HUES64 (cell line): ENCODE data around the gene RASSF4.

Source experiments
- H3K27ac ChIP-seq: 2 replicates; pipeline ENCODE4 v1.7.0; 2013; ENCODE audit warnings: low read depth, low read length, inconsistent platforms
- H3K27me3 ChIP-seq: 2 replicates; pipeline ENCODE4 v1.6.1; 2013; ENCODE audit warnings: mild to moderate bottlenecking, low read length; ENCODE audit not compliant: insufficient read depth
- H3K36me3 ChIP-seq: 2 replicates; pipeline ENCODE4 v1.6.1; 2013; ENCODE audit warnings: mild to moderate bottlenecking, low read length; ENCODE audit not compliant: insufficient read depth
- H3K4me1 ChIP-seq: 2 replicates; pipeline ENCODE4 v1.6.1; 2013; ENCODE audit warnings: mild to moderate bottlenecking, low read length, moderate library complexity; ENCODE audit not compliant: insufficient read depth
- H3K4me3 ChIP-seq: 2 replicates; pipeline ENCODE4 v1.5.1; 2013; ENCODE audit warnings: mild to moderate bottlenecking, low read length, moderate library complexity
- H3K9ac ChIP-seq: 2 replicates; pipeline ENCODE4 v1.6.1; 2013; ENCODE audit warnings: mild to moderate bottlenecking, low read depth, low read length
- H3K9me3 ChIP-seq: 2 replicates; pipeline ENCODE4 v1.6.1; 2013; ENCODE audit warnings: low read depth, low read length; ENCODE audit not compliant: insufficient read depth
- WGBS: fragments of 150-250, 120-280 bp; methylation state at CpG from one replicate; pipeline ENCODE4 v1.1.7; 2013; ENCODE audit warnings: missing lambda C conversion rate; 5-methylcytosine and 5-hydroxymethylcytosine counted together

Gene RASSF4

DNA sequence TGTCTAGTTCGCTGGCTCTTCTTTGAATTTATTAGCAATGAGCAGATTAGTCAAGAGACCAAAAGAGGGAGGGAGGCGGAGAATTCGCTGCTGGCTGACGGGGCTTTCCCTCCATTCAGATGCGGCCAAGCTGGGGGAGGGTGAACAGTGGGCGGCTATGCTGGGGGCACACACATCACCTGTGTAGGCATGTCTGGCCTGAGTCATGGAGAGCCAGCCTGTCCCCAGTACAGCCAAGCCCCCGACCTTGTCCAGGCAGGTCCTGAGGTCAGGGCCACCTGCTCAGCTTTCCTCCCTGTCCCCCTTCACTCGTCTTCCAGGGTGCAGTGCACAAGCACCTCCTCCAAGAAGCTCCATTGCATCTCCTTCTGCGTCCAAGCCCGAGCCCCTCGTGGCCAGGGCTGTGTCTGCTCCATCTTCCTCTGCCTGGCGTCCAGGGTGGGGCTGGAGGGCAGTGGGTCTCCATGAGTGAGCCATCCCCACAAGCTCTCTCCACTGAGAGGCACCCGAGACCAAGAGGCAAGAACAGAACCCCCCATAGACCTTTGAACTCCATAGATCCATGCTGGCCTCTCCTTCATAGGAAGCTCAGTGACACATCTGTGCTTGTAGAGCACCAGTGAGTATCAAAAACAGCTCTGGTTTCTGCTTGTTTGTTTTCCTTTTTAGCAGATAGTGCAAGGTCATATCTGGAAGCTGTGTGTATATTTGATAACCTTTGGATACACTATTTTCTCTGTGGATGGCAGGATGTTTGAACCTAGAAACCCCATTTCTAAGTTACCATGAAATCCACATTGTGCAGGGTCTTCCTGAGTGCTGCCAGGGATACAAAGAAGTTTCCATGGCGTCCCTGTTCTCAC, 20.9 kb downstream of the RASSF4 start:
- Histone ChIP-seq H3K9ac (no peak overlapping the region), H3K4me3 (no peak overlapping the region), H3K9me3 (no peaks in the 10 kb centered on the region), H3K36me3 (no peaks in the 10 kb centered on the region), H3K27me3 (no peaks in the 10 kb centered on the region), H3K27ac (no peak overlapping the region), H3K4me1 (peaks cover 41% of the 10 kb centered on the region)
- 58% methylated on average over 14 of the region's 14 CpGs for WGBS

DNA sequence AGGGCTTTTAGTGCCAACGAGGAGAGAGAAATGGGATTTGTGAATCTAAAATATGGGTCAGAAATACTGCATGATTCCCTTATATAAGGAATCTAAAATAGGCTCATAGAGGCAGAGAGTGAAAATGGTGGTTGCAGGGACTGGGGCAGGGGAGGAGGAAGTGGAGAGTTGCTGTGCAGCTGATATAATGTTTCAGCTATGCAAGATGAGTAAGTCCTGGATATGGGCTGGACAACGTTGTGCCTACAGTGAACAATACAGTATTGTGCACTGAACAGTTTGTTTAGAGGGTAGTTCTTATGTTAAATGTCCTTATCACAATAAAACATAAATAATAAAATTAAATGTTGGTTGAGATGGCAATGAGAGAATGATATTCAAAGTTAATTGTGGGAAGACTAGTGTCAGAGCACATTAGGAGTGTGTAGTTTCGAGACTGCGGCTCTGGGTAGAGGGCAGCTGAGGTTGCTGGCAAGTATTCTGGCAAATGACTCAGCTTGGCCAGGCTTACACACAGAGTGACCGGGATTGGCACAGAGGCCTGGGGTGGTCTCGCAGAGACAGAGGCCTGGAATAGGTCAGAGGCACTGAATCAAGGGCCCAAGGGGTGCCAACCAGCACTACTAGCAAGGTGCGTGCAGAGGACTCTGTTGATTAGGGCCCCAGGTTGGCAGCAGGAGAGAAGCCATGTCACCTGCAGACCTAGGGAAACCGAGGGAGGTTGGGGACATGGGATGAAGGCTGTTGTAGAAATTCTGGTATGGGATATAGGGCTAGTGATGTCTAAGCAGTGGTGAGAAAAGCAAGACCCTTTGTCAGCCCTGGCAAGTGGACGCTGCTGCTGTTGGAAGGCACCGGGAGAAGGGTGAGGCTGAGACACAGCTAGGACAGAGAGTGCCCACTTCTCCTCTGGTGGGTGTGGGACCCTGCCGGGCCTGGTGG, 21.8 kb downstream of the RASSF4 start:
- Histone ChIP-seq H3K4me3 (no peak overlapping the region), H3K4me1 (peaks cover 44% of the 10 kb centered on the region), H3K36me3 (no peaks in the 10 kb centered on the region), H3K27me3 (no peaks in the 10 kb centered on the region), H3K27ac (no peak overlapping the region), H3K9me3 (no peaks in the 10 kb centered on the region), H3K9ac (no peak overlapping the region)
- 92% methylated on average over 11 of the region's 11 CpGs for WGBS

DNA sequence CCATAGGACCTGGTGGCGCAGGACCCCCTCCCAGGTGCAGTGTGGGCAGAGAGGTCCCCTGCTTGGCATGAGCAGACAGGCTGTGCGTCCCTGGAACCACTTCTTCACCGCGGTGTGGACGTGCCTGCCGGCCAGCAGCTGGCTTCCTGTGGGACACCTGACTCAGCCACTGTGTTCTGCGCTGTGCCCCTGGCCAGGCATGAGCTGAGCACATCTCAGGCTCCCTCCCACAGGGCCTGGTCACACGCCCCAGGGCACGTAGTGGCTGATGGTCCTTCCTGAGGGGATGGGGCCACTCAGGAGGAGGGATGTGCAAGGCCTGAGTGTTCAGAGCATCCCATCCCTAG, 22.5 kb downstream of the RASSF4 start:
- no peak overlapping the region for H3K27ac ChIP-seq
- H3K36me3 ChIP-seq: no peaks in the 10 kb centered on the region
- H3K4me3 ChIP-seq: no peak overlapping the region
- no peak overlapping the region for H3K9ac ChIP-seq
- no peaks in the 10 kb centered on the region for H3K9me3 ChIP-seq
- peaks cover 47% of the 10 kb centered on the region for H3K4me1 ChIP-seq
- 93% methylated on average over 9 of the region's 9 CpGs for WGBS
- H3K27me3 ChIP-seq: no peaks in the 10 kb centered on the region

DNA sequence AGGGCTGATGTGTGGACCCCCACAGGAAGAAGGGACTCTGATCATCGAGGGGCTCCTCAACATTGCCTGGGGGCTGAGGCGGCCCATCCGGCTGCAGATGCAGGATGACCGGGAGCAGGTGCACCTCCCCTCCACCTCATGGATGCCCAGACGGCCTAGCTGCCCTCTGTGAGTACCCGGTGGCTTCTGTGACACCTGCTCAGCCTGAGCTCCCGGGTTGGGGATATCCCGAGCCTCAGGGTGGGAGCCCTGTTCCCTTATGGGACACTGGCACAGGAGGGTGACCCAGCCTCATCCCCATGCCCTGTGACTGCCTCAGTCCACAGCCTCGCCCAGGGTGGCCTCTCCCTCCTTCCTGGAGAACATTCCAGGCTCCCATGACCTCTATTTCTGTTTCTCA, 22.9 kb downstream of the RASSF4 start:
- Histone ChIP-seq H3K27ac (no peak overlapping the region), H3K4me3 (no peak overlapping the region), H3K9ac (no peak overlapping the region), H3K9me3 (no peaks in the 10 kb centered on the region), H3K27me3 (no peaks in the 10 kb centered on the region), H3K36me3 (no peaks in the 10 kb centered on the region), H3K4me1 (peaks cover 47% of the 10 kb centered on the region)
- WGBS: 92% methylated on average over 9 of the region's 9 CpGs

DNA sequence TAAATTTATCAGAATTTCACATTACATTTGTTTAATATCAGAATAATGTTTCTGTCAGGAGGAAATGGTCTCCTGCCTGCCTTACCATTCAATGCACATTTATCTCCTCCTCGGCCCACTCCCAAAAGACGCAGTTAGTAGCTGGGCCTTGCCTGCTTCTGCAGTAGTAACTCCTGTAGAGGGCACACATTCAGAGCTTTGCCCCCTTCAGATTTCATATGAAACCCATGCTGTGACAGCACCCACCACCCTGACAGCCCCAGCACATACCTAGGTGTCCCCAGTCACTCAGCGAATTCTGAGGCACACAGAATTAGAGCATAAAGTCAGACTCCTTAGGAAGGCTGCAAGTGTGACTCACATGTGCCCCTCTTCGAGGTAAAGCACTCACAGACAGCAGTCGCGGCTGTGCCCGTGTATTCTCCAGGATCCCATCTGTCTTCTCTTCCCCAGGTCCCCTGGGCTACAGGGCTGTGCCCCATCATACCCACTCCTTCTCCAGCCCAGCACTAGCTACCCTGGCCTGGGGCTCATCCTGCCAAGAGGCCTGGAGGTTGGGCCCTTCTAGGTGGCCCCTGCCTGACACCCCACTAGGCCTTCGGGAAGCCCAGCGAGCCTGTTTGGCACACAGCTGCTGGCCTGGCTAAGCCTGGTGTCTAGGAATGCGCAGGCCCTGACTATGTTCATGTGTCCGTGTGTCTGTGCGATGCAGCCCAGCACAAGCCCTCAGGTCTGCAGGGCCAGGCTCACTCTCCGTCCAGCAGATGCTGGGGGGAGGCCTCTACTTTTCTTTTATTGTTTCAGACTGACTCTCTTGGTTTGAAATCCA, 23.7 kb downstream of the RASSF4 start:
- H3K27ac ChIP-seq: no peak overlapping the region
- H3K9me3 ChIP-seq: no peaks in the 10 kb centered on the region
- H3K27me3 ChIP-seq: no peaks in the 10 kb centered on the region
- H3K36me3 ChIP-seq: no peaks in the 10 kb centered on the region
- H3K4me1 ChIP-seq: peaks cover 51% of the 10 kb centered on the region
- WGBS: 94% methylated on average over 13 of the region's 13 CpGs
- H3K4me3 ChIP-seq: no peak overlapping the region
- H3K9ac ChIP-seq: no peak overlapping the region

DNA sequence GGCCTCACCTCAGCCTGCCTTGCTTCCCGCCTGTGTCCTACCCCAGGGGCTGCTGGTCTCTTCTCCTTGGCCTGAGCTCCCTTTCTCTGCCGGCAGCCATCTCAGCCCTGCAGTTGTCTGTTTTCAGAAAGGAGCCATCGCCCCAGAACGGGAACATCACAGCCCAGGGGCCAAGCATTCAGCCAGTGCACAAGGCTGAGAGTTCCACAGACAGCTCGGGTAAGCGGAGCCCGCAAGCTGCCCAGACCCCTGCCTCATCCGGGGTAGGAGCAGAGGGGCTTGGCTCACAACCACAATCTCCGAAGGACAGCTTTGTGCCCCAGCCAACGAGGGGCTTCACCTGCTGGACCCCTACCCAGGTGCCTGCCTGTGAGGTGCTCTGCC, 24.3 kb downstream of the RASSF4 start:
- WGBS: 93% methylated on average over 10 of the region's 10 CpGs
- H3K9me3 ChIP-seq: no peaks in the 10 kb centered on the region

DNA sequence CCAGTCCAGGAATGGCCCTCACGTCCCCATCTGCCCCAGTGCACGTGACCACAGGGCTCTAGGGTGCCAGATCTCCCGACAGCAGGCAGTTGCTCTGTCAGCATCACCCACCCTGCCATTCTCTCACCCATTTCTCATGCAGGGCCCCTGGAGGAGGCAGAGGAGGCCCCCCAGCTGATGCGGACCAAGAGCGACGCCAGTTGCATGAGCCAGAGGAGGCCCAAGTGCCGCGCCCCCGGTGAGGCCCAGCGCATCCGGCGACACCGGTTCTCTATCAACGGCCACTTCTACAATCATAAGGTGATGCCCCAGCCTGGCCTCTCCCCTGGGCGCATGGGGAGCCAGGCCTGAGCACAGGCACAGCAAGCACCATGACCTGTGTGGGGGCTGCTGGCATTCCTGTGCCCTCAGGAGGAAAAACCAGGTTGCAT, 25.1 kb downstream of the RASSF4 start:
- H3K27ac ChIP-seq: no peak overlapping the region
- WGBS: 95% methylated on average over 15 of the region's 15 CpGs
- peaks cover 7% of the 10 kb centered on the region; the same call in 1 of the 2 replicates for H3K27me3 ChIP-seq
- no peaks in the 10 kb centered on the region for H3K36me3 ChIP-seq
- no peak overlapping the region for H3K4me3 ChIP-seq
- H3K4me1 ChIP-seq: peaks cover 45% of the 10 kb centered on the region
- H3K9me3 ChIP-seq: no peaks in the 10 kb centered on the region
- H3K9ac ChIP-seq: no peak overlapping the region

More for the DNA sequence above, 24.3 kb downstream of the RASSF4 start:
- no peak overlapping the region for H3K4me3 ChIP-seq
- peaks cover 5% of the 10 kb centered on the region; the same call in 1 of the 2 replicates for H3K27me3 ChIP-seq
- no peaks in the 10 kb centered on the region for H3K36me3 ChIP-seq
- H3K9ac ChIP-seq: no peak overlapping the region
- peaks cover 46% of the 10 kb centered on the region for H3K4me1 ChIP-seq
- no peak overlapping the region for H3K27ac ChIP-seq

DNA sequence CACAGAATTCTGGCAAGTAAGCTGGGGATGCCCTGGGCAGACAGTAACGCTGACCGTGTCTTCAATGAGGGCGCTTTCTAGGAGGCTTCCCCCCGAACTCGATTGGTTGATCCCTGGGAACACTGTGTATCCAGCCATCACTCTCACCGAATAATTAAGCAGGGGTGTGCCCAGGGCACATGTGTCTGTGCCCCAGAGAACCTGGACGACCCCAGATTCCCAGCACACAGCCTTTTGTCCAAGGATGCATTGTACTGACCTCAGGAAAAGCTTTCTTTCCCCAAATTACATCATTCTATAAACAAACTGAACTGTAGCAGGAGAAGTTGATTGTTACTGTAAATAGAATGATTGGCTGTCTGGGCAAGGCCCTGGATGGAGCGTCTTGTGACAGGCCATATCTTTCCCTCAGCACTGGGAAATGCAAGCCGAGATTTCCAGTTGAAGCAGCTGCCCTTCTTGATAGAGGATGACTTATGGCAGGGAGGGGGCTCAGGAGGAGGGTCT, 25.6 kb downstream of the RASSF4 start:
- Histone ChIP-seq H3K27me3 (peaks cover 7% of the 10 kb centered on the region; the same call in 1 of the 2 replicates), H3K9ac (no peak overlapping the region), H3K4me1 (peaks cover 45% of the 10 kb centered on the region), H3K4me3 (no peak overlapping the region), H3K9me3 (no peaks in the 10 kb centered on the region), H3K27ac (no peak overlapping the region), H3K36me3 (no peaks in the 10 kb centered on the region)
- 88% methylated on average over 9 of the region's 9 CpGs for WGBS

DNA sequence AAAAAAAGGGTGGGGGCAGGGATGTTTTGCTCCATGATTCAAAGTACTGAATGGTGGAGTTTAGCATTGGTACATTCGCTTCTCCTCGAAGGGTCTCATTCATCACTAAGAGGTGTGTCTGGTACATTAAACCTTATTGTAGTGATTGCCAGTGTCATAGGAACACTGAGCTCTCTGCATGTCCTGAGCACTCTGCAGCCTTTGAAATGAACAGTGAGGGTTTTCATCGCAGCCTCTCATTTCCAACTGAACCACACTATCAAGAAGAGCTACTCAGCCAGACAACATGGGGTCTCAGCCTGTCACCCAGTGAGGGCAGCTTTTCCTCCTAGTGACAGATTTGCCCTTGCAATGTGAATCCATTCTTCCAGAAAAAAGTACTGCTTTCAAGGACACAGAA, 26.6 kb downstream of the RASSF4 start:
- WGBS: 87% methylated on average over 3 of the region's 3 CpGs

DNA sequence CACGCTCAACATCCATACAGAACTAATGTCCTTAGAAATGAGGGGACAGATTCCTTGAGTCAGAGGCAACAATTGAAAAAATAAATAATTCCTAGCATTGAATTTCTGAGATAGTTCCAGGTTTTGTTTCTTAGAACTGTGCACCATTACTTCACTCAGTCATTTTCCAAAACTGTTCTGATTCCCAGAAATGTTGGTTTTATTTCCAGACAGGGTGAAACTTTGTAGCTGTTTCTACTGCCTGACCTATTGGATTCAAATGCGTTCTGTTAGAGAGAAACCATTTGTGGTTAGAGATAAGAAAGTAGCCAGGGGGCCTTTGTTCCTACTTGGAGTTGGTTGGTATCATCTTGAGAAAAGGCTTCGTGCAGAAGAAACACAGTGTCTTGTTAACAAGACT, 27.1 kb downstream of the RASSF4 start:
- Histone ChIP-seq H3K9ac (no peak overlapping the region), H3K27ac (no peak overlapping the region), H3K4me3 (no peak overlapping the region), H3K4me1 (peaks cover 49% of the 10 kb centered on the region), H3K36me3 (no peaks in the 10 kb centered on the region), H3K9me3 (no peaks in the 10 kb centered on the region), H3K27me3 (peaks cover 7% of the 10 kb centered on the region; the same call in 1 of the 2 replicates)
- WGBS: 57% methylated on average over 3 of the region's 3 CpGs

More for the DNA sequence above, 26.6 kb downstream of the RASSF4 start:
- Histone ChIP-seq H3K27me3 (peaks cover 7% of the 10 kb centered on the region; the same call in 1 of the 2 replicates), H3K9me3 (no peaks in the 10 kb centered on the region), H3K9ac (no peak overlapping the region), H3K36me3 (no peaks in the 10 kb centered on the region), H3K4me3 (no peak overlapping the region), H3K4me1 (peaks cover 44% of the 10 kb centered on the region), H3K27ac (no peak overlapping the region)
